NCI-H748 (cell line): ENCODE results near the gene SLC25A45.
"Not testable (repeated sequence)": the region's sequence is repeated elsewhere in the genome, so short reads cannot be mapped to it uniquely, and the experiment has no call there.

Experiments
- DNase-seq: peaks from one replicate; lab custom pipeline; 2025; ENCODE audit not compliant: unreplicated experiment; lab: John Stamatoyannopoulos, UW

SLC25A45 gene

DNA sequence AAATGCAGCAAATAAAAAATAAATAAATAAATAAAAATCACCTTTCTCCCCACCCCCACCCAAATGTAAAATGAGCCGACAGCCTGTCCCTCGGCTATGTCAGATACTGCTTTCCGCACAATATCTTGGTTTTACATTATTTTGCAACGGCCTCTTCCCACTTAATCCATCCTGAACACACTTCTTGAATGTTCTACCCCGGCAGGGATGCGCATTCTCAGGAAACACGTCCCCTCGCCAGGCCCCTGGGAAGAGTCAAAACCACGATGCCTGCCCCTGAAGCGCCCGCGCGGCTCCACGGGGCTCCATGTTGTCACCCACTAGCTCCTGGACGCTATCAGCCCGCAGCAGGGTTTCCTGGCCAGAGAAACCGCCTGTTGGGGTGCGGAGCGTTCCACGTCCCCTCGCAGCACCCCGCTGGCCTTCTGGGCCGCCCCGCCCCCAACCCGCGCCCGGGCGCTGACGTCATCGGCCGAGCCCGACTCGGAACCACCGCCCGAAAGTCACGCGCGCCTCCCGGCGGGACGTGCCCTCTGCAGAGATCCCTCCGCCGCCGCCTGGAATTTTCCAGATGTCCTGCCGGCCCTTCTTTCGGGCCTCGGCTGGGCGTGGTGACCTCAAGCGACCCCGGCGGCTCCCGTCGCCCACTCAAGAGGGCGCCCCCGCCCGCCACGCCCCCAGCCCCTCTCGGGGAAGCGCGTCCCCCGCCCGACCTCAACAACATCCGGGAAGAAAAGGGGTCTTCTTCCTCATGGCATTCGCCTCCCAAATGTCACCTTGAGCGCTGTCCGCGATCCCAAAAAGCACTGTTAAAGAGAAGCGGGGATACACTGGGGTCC is 39.6 kb upstream of the SLC25A45 start:
- DNase-seq, result peak; percentile 91

GRCh38 chr11:65420979-65421793 is 38.7 kb upstream of the SLC25A45 start:
- peak; percentile 88 for DNase-seq

GRCh38 chr11:65420506-65420905 is 38.1 kb upstream of the SLC25A45 start:
- no peak for DNase-seq

DNA sequence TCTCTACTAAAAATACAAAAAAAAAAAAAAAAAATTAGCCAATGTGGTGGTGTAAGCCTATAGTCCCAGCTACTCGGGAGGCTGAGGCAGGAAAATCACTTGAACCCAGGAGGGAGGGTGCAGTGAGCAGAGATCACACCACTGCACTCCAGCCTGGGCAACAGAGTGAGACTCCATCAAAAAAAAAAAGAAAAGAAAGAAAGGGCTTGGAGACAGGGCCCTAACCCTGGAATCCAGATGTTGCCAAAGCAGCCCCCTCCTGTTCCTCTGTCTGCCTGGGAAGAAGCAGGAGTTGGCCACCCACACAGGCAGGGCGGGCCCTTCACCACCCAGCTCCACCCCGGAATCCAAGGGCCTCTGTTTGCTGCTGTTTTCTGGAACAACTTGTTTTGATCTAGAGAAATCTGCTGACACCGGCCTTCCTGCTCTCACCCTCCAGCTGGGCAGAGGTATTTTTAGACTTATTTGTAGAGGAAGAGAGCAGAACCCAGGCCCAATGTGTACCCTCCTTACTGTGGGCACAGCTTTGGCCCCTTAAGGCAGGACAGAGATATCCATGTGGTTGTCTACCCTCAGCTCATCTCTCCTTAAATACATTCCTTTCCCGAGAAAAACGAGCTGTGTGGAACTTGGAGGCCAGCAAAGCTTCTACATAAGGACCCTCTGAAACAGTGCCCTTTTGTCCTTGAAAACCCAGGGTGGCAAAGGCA is 37.5 kb upstream of the SLC25A45 start:
- peak; percentile 21 for DNase-seq

DNA sequence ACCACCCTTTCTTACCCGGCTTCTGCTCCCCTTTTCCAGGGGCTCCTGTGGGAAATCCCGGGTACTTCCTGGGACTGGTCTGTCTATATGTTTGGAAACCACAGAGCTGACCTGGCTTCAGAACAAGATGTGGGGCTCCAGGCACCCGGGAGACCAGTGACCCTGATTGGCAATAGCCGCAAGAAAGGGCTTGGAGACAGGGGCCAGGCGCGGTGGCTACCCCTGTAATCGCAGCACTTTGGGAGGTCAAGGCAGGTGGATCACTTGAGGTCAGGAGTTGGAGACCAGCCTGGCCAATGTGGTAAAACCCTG is 37.0 kb upstream of the SLC25A45 start:
- no peak for DNase-seq

DNA sequence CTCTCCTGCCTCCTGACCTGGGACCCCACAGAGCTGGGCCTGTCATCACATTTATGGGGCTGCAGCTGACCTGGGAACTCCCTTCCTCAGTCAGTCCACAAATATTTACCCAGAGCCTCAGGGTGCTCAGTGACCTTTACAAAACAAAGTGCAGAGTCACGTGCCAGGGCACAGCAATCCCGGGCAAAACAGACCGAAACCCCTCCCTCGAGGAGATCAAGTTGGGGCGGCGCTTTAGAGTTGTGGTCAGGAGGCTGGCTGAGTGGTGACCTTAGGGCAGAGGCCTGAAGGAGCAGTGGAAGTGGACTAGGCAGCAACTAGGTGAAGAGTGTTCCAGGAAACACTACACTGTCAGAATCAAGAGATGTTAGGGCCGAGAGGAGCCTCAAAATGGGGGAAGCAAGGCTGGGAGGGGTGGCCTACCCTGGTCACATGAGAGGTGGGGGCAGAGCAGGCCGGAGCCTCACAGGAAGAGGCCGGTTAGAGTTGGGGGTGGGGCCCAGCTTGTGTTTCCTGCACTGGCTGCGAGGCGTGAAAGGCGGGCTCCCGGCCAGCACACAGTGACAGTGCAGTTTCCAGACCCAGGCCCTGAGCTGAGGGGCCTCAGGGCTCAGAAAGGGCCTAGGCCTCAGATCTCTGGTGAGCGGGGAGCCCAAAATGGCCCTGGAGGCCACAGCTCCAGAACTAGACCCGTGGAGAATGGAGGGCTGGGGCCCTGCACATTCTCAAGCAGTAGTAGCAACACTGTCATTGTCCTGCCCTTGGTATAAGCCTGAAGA is 36.4 kb upstream of the SLC25A45 start:
- DNase-seq, result peak; percentile 88

- no peak for DNase-seq
Observed at GRCh38 chr11:65418431-65418680, 35.9 kb upstream of the SLC25A45 start.

GRCh38 chr11:65417702-65418430 is 35.4 kb upstream of the SLC25A45 start:
- no peak for DNase-seq

DNA sequence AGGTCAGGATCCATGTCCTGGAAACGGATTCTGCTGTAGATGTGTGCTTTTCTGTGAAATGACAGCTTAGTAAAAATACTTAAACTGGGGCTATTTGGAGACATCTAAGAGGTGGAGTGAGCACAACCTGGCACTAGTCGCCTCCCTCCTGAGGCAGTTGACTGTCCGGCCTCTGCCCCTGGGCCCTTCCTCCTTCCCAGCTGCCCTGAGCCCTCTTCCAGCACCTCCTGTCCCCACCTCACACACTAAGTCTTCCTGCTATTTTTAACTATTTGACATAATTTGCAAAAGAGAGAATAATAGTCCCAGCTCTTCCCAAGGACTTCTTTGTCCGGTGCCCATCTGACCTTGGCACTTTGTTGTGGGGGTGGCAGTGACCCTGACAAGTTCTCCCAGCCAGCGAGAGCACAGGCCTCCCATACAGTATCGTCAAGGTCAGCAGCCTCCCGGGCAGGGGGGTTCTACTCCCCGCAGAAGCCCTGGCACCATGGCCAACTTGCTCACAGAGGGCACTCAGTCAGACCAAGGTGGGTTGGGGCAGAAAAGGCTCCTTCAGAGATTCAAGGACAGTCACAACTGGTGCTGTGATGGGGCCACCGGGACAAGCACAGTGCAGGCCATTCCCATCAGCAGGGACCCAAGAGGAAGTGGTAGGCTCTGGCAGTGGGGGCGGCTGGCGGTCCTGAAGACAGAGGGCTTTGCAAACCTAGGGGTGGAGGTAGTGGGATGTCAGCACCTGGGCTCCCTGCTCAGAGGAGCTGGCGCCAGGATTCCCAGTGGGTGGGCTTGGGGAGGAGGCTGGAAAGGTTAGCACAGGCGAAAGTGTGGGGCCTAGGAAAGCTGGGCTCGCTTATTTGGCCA is 34.6 kb upstream of the SLC25A45 start:
- DNase-seq, result peak; percentile 20

DNA sequence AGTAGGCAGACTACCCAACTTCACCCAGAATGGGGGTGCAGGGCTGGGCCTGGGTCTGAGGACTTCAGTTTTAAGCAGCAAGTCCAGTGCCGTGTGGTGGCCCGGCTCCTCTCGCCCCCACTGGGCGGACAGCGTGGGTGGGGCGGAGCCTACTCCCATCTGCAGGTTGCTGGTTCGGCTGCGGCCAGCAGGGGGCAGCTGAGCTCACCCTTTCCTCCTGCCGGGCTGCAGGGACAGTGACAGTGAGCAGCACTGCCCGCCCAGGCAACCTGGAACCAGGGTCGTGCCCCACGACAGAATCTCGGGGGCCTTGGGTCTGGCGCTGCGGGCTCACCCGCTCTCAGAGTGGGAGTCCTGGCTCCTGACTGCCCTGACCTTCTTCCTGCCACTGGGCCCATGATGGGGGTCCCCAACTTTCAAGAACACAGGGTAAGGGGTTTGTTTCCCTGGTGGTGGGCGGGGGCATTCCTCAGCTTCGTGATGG is 33.9 kb upstream of the SLC25A45 start:
- peak; percentile 76 for DNase-seq

- no peak for DNase-seq
Observed at GRCh38 chr11:65415499-65416340, 33.3 kb upstream of the SLC25A45 start.

DNA sequence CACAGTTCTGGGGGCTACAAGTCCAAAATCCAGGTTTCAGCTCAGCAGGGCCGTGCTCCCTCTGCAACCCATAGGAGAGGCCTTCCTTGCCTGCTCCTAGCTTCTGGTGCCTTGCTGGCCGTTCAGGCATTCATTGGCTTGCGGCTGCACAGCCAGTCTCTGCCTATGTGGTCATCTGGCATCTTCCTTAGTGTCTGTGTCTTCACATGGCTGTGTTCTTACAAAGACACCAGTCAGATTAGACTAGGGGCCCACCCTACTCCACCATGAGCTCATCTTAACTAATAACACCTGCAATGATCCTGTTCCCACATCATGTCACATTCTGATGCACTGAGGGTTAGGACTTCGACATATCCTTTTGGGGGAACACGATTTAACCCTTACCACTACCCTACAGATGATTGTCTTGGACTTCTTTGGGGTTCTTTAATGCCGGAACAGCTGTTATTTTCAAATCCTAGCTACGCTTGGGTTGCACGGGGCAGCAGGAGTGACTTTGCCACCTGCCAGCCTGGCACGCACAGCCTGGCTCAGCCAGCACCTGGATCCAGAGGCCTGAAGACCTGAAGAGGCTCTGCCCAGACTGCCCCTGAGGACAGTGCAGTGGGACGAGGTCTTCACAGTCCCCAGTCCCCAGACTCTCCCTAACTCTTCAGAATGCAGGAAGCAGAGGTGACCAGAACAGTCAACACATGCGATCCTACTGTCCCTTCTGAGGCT is 32.5 kb upstream of the SLC25A45 start:
- DNase-seq, result no peak

DNA sequence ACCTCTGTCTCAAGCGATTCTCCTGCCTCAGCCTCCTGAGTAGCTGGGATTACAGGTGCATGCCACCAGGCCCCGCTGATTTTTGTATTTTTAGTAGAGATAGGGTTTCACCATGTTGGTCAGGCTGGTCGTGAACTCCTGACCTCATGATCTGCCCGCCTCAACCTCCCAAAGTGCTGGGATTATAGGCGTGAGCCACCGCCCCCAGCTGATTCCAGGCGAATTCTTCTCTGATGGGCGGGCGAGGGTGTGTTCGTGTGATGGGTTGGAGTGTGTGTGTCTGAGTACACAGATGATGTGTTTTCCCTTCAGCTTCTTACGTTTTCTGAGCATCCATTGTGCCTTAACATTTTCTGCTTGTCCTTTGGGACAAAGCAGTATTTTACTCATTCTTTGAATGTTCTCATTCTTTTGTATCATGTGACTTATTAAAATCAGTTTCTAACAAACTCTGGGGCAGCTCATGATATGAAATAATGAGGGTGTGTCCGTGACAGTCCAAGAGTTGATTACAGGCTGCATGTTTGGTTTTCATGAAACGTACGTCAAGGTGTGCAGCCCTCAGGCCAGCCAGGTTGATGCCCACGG is 30.7 kb upstream of the SLC25A45 start:
- DNase-seq, result not testable (repeated sequence)

DNA sequence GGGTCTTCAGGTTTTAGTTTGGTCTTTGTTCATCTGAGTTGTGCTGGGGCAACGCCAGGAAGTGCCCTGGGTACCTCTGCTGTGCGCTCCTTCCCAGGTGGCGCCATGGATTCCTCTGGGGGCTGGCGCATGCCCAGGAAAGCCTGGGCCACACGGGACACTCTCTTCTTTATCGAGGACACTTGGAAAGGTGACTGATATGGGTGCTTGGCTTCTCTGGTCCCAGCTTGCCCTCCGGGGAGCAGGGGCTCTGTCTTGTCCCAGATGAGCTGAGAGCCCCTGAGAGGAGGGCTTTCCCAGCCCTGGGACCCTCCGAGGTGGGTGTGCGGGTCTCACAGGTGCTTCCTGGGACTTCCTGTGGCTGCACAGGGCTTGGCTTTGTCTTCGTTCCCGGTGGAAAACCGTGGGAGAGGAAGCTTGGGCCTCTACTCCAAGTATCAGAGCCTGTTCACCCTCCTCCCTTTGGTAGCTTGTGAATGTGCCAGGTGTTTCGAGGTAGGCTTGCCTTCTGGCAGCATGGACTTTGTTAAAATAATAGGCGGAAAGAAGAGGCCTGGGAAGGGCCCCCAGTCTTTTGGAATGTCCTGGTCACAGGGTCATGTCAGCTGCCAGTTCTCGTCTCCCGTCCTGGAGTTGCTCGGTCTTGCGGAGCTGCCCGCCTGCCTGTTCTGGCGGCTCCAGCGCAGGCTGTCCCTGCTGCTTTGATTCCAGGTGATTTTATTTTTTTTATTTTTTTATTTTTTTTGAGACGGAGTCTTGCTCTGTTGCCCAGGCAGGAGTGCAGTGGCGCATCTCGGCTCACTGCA is 30.0 kb upstream of the SLC25A45 start:
- DNase-seq, result no peak

DNA sequence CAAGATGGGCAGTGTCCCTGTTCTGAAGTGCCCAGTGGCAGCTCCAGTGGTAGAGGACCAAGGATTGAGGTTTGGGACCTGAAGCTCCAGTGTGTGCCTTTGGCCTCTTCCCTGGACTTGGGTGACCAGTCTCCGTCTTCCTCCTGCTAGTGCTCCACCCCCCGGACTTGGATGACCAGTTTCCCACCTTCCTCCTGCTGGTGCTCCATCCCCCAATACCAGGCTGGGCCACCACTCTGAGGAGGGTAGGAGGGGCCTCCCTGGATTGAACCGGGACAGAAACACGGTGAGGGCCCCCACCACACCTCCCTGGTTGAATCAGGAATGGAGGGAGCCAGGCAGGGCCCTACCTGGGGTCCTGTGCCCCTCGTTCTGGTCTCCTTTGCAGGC is 29.2 kb upstream of the SLC25A45 start:
- DNase-seq, result no peak

GRCh38 chr11:65410936-65411680 is 28.7 kb upstream of the SLC25A45 start:
- no peak for DNase-seq
